ENCODE results near the gene DHX34. TPM values are rescaled to one million over a fixed set of nuclear protein-coding genes. Genes with fewer than 3 reads are reported as not detected.
"Not testable (repeated sequence)": the region's sequence is repeated elsewhere in the genome, so short reads cannot be mapped to it uniquely, and the experiment has no call there.

Gene DHX34
- total RNA-seq, 8 experiments from 2014 or later: 9.4 to 24.5 (median 12.9) TPM

- Histone ChIP-seq H3K27ac (no peak overlapping the region), H3K4me1 (replicated peaks in 1 of 2) (peaks cover 5 to 13% of the 10 kb centered on the region in 2 donors), H3K4me3 (no peak overlapping the region)
- in situ Hi-C loops (cut with MboI; ENCODE audit: low pct_unique_long_range_greater_than_20kb in 2 of 9, low sequenced_read_pairs in 9 of 9, unreplicated experiment in 9 of 9): loop anchor here in 3 of 9 experiments (10.0 to 25.0 kb wide), 2 partner anchors 114 to 121 kb away; no protein-coding TSS in a partner anchor
- WGBS, 10 experiments: 61 to 100% (median 87%) methylated on average over 1 to 7 of the region's 14 CpGs
- ATAC-seq (replicated peaks in 6 of 8): no peak
These were observed 59.2 kb downstream of the DHX34 start for GRCh38 chr19:47408156-47408938.

GRCh38 chr19:47411101-47411500 lies 62.0 kb downstream of the DHX34 start:
- in situ Hi-C loops (cut with MboI; ENCODE audit: low pct_unique_long_range_greater_than_20kb in 2 of 9, low sequenced_read_pairs in 9 of 9, unreplicated experiment in 9 of 9): loop anchor here in 2 of 9 experiments (25.0 kb wide), 1 partner anchor 124 kb away; no protein-coding TSS in a partner anchor
- H3K4me1 ChIP-seq (replicated peaks in 1 of 2): peaks cover 5 to 13% of the 10 kb centered on the region in 2 donors
- 66 to 83% (median 75%) methylated on average over 1 to 6 of the region's 8 CpGs; no CpG with 5 or more reads in 4 of the 10 experiments for WGBS, 10 experiments
- no peak overlapping the region for H3K4me3 ChIP-seq
- ATAC-seq (replicated peaks in 6 of 8): peak in 5 of 8 experiments; percentile 13 to 52 (median 23)
- no peak overlapping the region for H3K27ac ChIP-seq

GRCh38 chr19:47411696-47412095 lies 62.6 kb downstream of the DHX34 start:
- H3K4me1 ChIP-seq (replicated peaks in 1 of 2): peaks cover 5 to 13% of the 10 kb centered on the region in 2 donors
- in situ Hi-C loops (cut with MboI; ENCODE audit: low pct_unique_long_range_greater_than_20kb in 2 of 9, low sequenced_read_pairs in 9 of 9, unreplicated experiment in 9 of 9): loop anchor here in 2 of 9 experiments (25.0 kb wide), 1 partner anchor 124 kb away; no protein-coding TSS in a partner anchor
- H3K27ac ChIP-seq; H3K4me3 ChIP-seq; ATAC-seq (replicated peaks in 6 of 8): not testable (repeated sequence)
- WGBS, 10 experiments: 0 to 93% (median 72%) methylated on average over 1 to 6 of the region's 9 CpGs; no CpG with 5 or more reads in 1 of the 10 experiments

- in situ Hi-C loops (cut with MboI; ENCODE audit: low pct_unique_long_range_greater_than_20kb in 2 of 9, low sequenced_read_pairs in 9 of 9, unreplicated experiment in 9 of 9): loop anchor here in 2 of 9 experiments (25.0 kb wide), 1 partner anchor 127 kb away; no protein-coding TSS in a partner anchor
- Histone ChIP-seq H3K27ac (no peak overlapping the region), H3K4me3 (no peak overlapping the region), H3K4me1 (replicated peaks in 1 of 2) (peaks cover 8 to 11% of the 10 kb centered on the region in 2 donors)
- 98 to 100% (median 100%) methylated on average over 1 to 9 of the region's 16 CpGs; no CpG with 5 or more reads in 4 of the 10 experiments for WGBS, 10 experiments
- ATAC-seq (replicated peaks in 6 of 8): no peak
These were observed 64.8 kb downstream of the DHX34 start for GRCh38 chr19:47413941-47414340.

- WGBS, 10 experiments: 38 to 90% (median 89%) methylated on average over 3 to 6 of the region's 21 CpGs; no CpG with 5 or more reads in 7 of the 10 experiments
- H3K4me1 ChIP-seq (replicated peaks in 1 of 2): peaks cover 8 to 12% of the 10 kb centered on the region in 2 donors
- in situ Hi-C loops (cut with MboI; ENCODE audit: low pct_unique_long_range_greater_than_20kb in 2 of 9, low sequenced_read_pairs in 9 of 9, unreplicated experiment in 9 of 9): loop anchor here in 2 of 9 experiments (25.0 kb wide), 1 partner anchor 127 kb away; no protein-coding TSS in a partner anchor
- peak in 7 of 8 experiments; percentile 7 to 71 (median 20) for ATAC-seq (replicated peaks in 6 of 8)
- no peak overlapping the region for H3K27ac ChIP-seq
- H3K4me3 ChIP-seq: no peak overlapping the region
These were observed 65.4 kb downstream of the DHX34 start for GRCh38 chr19:47414469-47414868.

- Histone ChIP-seq H3K27ac (no peak overlapping the region), H3K4me1 (replicated peaks in 1 of 2) (peaks cover 20 to 24% of the 10 kb centered on the region in 2 donors), H3K4me3 (no peak overlapping the region)
- ATAC-seq (replicated peaks in 6 of 8): no peak
- WGBS, 10 experiments: 80 to 100% (median 98%) methylated on average over 1 to 9 of the region's 21 CpGs; no CpG with 5 or more reads in 3 of the 10 experiments
- in situ Hi-C loops (cut with MboI; ENCODE audit: low pct_unique_long_range_greater_than_20kb in 2 of 9, low sequenced_read_pairs in 9 of 9, unreplicated experiment in 9 of 9): loop anchor here in 2 of 9 experiments (25.0 kb wide), 1 partner anchor 129 kb away; no protein-coding TSS in a partner anchor
These were observed 67.0 kb downstream of the DHX34 start for GRCh38 chr19:47415953-47416642.

- Histone ChIP-seq H3K4me3 (no peak overlapping the region), H3K4me1 (replicated peaks in 1 of 2) (peaks cover 24 to 28% of the 10 kb centered on the region in 2 donors), H3K27ac (no peak overlapping the region)
- 64% methylated on average over 2 of the region's 12 CpGs; no CpG with 5 or more reads in 9 of the 10 experiments for WGBS, 10 experiments
- no peak for ATAC-seq (replicated peaks in 6 of 8)
- in situ Hi-C loops (cut with MboI; ENCODE audit: low pct_unique_long_range_greater_than_20kb in 2 of 9, low sequenced_read_pairs in 9 of 9, unreplicated experiment in 9 of 9): loop anchor here in 2 of 9 experiments (25.0 kb wide), 1 partner anchor 129 kb away; no protein-coding TSS in a partner anchor
These were observed 67.5 kb downstream of the DHX34 start for GRCh38 chr19:47416643-47416985.

GRCh38 chr19:47417107-47417745 lies 68.1 kb downstream of the DHX34 start:
- ATAC-seq (replicated peaks in 6 of 8): no peak
- in situ Hi-C loops (cut with MboI; ENCODE audit: low pct_unique_long_range_greater_than_20kb in 2 of 9, low sequenced_read_pairs in 9 of 9, unreplicated experiment in 9 of 9): loop anchor here in 2 of 9 experiments (25.0 kb wide), 1 partner anchor 130 kb away; no protein-coding TSS in a partner anchor
- WGBS, 10 experiments: 0 to 92% (median 40%) methylated on average over 1 to 9 of the region's 18 CpGs; no CpG with 5 or more reads in 3 of the 10 experiments
- H3K4me1 ChIP-seq (replicated peaks in 1 of 2): peaks cover 25 to 31% of the 10 kb centered on the region in 2 donors
- H3K4me3 ChIP-seq: peak overlapping the region; percentile 83 to 100 (median 95)
- H3K27ac ChIP-seq: no peak overlapping the region

- peak overlapping the region in 1 of 2 donors; percentile 8 for H3K27ac ChIP-seq
- in situ Hi-C loops (cut with MboI; ENCODE audit: low pct_unique_long_range_greater_than_20kb in 2 of 9, low sequenced_read_pairs in 9 of 9, unreplicated experiment in 9 of 9): loop anchor here in 2 of 9 experiments (25.0 kb wide), 1 partner anchor 131 kb away; no protein-coding TSS in a partner anchor
- WGBS, 10 experiments: 0 to 41% (median 11%) methylated on average over 2 to 19 of the region's 34 CpGs; no CpG with 5 or more reads in 3 of the 10 experiments
- peak overlapping the region; percentile 83 to 100 (median 95) for H3K4me3 ChIP-seq
- peak in 2 of 8 experiments; percentile 17 to 20 for ATAC-seq (replicated peaks in 6 of 8)
- H3K4me1 ChIP-seq (replicated peaks in 1 of 2): peaks cover 33 to 39% of the 10 kb centered on the region in 2 donors
These were observed 68.9 kb downstream of the DHX34 start for GRCh38 chr19:47417746-47418691.

- Histone ChIP-seq H3K4me3 (peak overlapping the region; percentile 83 to 100 (median 95)), H3K27ac (peak overlapping the region; percentile 89 to 92), H3K4me1 (replicated peaks in 1 of 2) (peaks cover 40 to 45% of the 10 kb centered on the region in 2 donors)
- peak in 2 of 8 experiments; percentile 3 for ATAC-seq (replicated peaks in 6 of 8)
- in situ Hi-C loops (cut with MboI; ENCODE audit: low pct_unique_long_range_greater_than_20kb in 2 of 9, low sequenced_read_pairs in 9 of 9, unreplicated experiment in 9 of 9): loop anchor here in 2 of 9 experiments (25.0 kb wide), 1 partner anchor 131 kb away; no protein-coding TSS in a partner anchor
- WGBS, 10 experiments: no CpG with 5 or more reads among the region's 9 CpGs
These were observed 69.5 kb downstream of the DHX34 start for GRCh38 chr19:47418692-47419029.

GRCh38 chr19:47419030-47419783 lies 70.1 kb downstream of the DHX34 start, which contains the start of gene MEIS3:
Gene MEIS3, minus strand, starts transcription at chr19:47419527. Its CDS starts 446 bp downstream, at chr19:47419081.
- peak within 1 kb of the TSS; percentile 83 to 100 (median 95) for H3K4me3 ChIP-seq
- H3K4me1 ChIP-seq (replicated peaks in 1 of 2): peaks cover 43 to 49% of the 10 kb centered on the region in 2 donors
- in situ Hi-C loops (cut with MboI; ENCODE audit: low pct_unique_long_range_greater_than_20kb in 2 of 9, low sequenced_read_pairs in 9 of 9, unreplicated experiment in 9 of 9): loop anchor here in 2 of 9 experiments (25.0 kb wide), 1 partner anchor 132 kb away; no protein-coding TSS in a partner anchor
- peak; percentile 5 to 20 (median 12) for ATAC-seq (replicated peaks in 6 of 8)
- no CpG with 5 or more reads among the region's 70 CpGs for WGBS, 10 experiments
- H3K27ac ChIP-seq: peak within 1 kb of the TSS; percentile 89 to 96
